ENCODE results near the gene HECA.
A peak's percentile ranks its signal among the peaks of the same experiment; 100 is the strongest.
"Not testable (repeated sequence)": the region's sequence is repeated elsewhere in the genome, so short reads cannot be mapped to it uniquely, and the experiment has no call there.

HECA gene

GRCh38 chr6:139134817-139135577 lies at the start of gene HECA:
HECA (plus strand) TSS chr6:139135080; CDS start chr6:139135397, 317 bp downstream.
- DNase-seq = peak; percentile 77 to 86

DNA sequence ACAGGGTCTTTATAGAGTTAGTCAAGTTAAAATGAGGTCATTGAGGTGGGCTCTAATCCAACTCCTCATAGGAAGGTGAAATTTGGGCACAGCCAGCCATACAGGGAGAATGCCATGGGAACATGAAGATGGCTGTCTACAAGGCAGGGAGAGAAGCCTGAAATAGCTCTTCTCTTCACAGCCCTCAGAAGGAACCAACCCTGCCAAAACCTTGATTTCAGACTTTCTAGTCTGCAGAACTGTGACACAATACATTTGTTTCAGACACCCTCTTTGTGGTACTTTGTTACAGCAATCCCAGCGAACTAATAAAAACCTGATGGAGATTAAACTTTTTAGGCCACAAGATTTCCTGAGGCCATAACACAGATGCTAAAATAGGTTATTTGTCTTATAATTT lies 43.1 kb upstream of the HECA start:
- no peak for DNase-seq

GRCh38 chr6:139099984-139100383 lies 34.9 kb upstream of the HECA start:
- DNase-seq = no peak

DNA sequence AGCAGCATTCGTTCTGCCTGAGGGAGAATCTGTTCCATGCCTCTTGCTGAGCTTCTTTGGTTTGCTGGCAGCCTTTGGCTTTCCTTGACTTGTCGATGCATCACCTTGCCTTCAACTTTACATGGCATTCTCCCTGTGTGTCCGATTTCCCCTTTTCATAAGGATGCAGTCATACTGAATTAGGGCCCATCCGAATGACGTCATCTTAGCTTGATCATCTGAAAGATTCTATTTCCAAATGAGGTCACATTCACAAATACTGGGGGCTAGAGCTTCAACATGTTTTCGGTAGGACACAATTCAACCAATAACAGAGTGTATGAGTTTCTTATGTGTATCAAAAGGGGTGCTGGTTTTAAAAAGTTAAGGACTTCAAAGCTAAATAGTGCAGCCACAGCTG lies 27.8 kb upstream of the HECA start:
- DNase-seq = no peak

DNA sequence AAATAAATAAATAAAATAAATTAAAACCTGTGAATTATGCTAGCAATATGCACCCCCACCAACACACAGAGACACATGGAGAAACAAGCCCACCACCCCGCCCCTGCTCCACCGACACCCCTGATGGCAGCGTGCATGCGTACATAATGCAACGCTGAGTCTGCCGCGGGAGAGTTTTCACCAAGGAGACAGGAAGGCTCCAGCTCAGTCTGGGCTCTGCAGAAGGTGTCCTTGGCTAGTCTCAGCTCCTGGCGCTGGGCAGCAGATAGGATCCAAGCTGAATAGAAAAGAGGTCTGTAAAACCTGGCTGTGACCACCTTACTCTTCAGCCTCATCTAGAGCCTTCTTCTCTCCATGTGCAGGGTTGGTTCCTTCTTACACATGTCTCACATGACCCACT lies 26.5 kb upstream of the HECA start:
- no peak for DNase-seq

DNA sequence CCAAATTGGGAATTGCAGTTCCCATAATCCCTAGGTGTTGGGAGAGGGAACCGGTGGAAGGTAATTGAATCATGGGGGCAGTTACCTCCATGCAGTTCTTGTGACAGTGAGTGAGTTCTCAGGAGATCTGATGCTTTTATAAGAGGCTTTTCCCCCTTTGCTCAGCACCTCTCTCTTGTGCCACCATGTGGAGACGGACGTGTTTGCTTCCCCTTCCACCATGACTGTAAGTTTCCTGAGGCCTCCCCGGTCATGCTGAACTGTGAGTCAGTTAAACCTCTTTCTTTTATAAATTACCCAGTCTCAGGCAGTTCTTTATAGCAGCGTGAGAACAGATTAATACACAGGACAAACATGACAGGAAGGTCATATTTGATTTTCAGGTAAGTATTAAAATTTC lies 25.3 kb upstream of the HECA start:
- no peak for DNase-seq

DNA sequence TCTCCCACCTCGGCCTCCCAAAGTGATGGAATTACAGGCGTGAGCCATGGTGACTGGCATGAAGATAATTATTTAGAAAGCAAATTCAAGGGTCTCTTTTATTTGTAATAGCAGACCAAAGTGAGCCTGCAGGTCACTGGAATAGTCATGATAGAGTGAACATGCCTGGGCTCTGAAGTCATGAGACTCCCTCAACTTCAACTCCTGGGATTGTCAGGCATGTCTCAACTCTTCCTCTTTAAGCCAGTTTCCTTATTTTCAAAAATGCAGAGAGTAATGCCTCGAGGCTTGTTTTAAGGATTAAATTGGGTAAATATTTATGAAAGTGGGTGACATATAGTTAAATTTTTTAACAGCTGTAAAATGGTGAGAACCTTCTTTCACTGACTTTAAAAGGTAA lies 22.7 kb upstream of the HECA start:
- peak; percentile 38 for DNase-seq

DNA sequence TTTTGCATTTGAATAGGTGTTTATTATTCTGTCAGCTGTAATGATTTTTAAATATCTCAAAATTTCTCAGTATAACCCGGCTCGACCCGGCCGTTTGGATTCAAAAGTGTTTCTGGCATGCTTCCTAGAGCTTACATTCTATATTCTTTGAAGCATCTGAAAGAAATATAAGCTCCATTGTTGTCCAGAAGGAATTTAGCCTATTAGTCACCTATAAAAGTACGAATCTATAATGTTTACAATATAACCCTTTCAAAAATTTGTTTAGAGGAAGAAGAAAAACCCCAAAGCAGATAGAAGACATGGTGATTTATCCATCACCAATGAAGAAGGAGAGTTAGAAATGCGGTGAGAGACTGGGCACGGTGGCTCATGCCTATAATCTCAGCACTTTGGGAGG lies 22.3 kb upstream of the HECA start:
- DNase-seq = no peak

DNA sequence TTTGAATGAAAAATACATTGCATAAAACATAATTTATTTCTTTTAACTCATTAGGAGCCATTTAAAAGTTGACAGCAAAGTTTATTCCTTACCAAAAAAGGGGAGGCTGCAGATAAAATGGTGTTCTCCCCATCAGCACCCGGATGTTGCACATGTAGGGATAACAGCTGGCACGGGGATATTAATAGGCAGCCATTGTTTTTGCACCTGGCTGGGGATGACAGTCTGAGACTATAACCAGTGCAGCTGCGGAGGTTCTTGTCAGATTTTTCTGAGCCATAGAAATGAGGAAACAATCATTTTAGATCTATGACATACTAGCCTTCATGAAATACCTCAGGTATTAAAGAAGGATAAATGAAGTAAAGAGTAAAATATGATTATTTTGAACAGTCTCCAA lies 20.1 kb upstream of the HECA start:
- no peak for DNase-seq

- DNase-seq = no peak
Measured at GRCh38 chr6:139115989-139116758, 18.7 kb upstream of the HECA start.

DNA sequence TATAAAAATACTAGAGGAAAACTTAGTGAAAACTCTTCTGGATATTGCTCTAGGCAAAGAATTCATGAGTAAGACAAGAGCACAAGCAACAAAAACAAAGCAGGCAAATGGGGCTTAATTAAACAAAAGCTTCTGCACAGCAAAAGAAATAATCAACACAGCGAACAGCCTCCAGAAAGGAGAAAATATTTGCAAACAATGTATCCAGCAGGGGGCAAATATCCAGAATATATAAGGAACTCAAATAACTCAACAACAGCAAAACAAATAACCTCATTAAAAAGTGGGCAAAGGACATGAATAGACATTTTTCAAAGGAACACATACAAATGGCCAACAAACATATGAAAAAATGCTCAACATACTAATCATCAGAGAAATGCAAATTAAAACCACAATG lies 17.1 kb upstream of the HECA start:
- no peak for DNase-seq

- DNase-seq = no peak
Measured at GRCh38 chr6:139119552-139119951, 15.3 kb upstream of the HECA start.

- not testable (repeated sequence) for DNase-seq
Measured at GRCh38 chr6:139122823-139123222, 12.1 kb upstream of the HECA start.

GRCh38 chr6:139124887-139125672 lies 9.8 kb upstream of the HECA start:
- peak; percentile 96 to 98 for DNase-seq

DNA sequence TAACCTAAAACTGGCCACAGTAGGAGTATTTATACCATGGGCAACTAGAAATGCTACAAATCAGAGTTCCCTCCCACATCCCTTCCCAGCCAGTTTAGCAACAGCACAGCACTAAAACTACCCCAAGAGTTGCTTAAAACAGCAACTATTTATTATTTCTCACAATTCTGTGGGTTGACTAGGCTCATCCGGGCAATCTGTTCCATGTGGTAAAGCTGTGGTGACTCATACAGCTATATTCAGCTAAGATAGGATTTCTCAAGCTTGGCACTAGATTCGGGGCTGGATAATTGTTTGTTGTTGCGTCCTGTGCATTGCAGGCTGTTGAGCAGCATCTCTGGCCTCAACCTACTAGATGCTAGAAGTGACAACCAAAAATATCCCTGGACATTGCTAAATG lies 8.6 kb upstream of the HECA start:
- DNase-seq = no peak

DNA sequence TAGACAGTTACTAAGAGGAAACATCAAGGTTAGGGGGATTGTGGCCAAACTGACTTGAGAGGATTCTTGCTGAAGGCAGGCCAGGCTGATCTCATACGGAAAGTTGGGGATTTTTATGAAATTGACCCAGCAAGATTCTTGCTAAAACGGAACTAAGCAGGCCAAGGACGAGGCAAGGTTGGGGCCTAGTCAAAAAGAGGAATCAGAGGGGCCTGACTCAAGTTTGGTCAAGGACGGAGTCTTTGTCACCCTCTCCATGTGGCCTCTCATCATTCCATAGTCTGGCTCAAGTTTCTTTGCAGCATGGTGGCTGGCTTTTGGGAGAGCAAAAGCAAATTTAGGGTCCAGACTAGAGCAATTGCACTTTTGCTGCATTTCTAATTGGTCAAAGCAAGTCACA lies 7.9 kb upstream of the HECA start:
- no peak for DNase-seq

GRCh38 chr6:139129284-139129683 lies 5.6 kb upstream of the HECA start:
- no peak for DNase-seq

- DNase-seq = peak; percentile 35 to 64
Measured at GRCh38 chr6:139131736-139132280, 3.1 kb upstream of the HECA start.

GRCh38 chr6:139133262-139134063 lies 1.4 kb upstream of the HECA start:
- no peak for DNase-seq

DNA sequence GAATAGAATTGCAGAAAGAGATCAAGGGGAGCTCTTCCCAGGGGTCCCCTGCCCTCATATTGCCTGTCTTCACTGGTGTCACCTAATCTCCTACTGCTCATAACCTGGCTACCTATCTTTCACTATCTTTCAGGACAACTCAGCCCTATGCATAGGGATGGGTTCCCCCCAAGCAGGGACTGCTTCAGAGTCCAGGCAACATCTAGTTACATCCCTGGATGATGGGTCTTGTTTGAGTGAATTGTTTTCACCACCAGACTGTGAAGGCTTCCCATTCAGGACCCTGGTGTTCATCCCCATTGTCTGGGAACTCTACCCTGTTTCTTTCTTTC lies 850 bp upstream of the HECA start:
- no peak for DNase-seq

- DNase-seq = peak; percentile 55 to 61
Measured at GRCh38 chr6:139135578-139136545, 982 bp downstream of the HECA start.
